Stimulated activated effector memory CD8-positive, alpha-beta T cell treated with anti-CD3 and anti-CD28 coated beads, Interleukin-12 subunit alpha, Interleukin-12 subunit beta, amount 100 ng/mL, for 72 hours (primary cell): Measurements from ENCODE around the gene PON3.
"Not testable (repeated sequence)": the region's sequence is repeated elsewhere in the genome, so short reads cannot be mapped to it uniquely, and the experiment has no call there.

Experiments used
- ATAC-seq: fragments of 150-1000 bp; cut with Tn5 transposase; 2 replicates; pipeline ENCODE4 v1.10.0; 2021
- DNase-seq, 2 donors: peaks; one replicate each; pipeline ENCODE4 v3.0.0; 2021 to 2022; ENCODE audit warnings: low spot score in 2 of 2
- H3K27ac Mint-ChIP-seq: one replicate; pipeline ENCODE4 v1.8.0; 2022; ENCODE audit warnings: mild to moderate bottlenecking, mixed read lengths
- H3K36me3 Mint-ChIP-seq: one replicate; pipeline ENCODE4 v1.8.0; 2022; ENCODE audit warnings: mild to moderate bottlenecking, mixed read lengths
- H3K4me1 Mint-ChIP-seq: one replicate; pipeline ENCODE4 v1.8.0; 2022; ENCODE audit warnings: mixed read lengths
- H3K4me3 Mint-ChIP-seq: one replicate; pipeline ENCODE4 v1.8.0; 2022; ENCODE audit warnings: mild to moderate bottlenecking, mixed read lengths
- H3K9me3 Mint-ChIP-seq: one replicate; pipeline ENCODE4 v1.8.0; 2022; ENCODE audit warnings: mixed read lengths

PON3 gene

DNA sequence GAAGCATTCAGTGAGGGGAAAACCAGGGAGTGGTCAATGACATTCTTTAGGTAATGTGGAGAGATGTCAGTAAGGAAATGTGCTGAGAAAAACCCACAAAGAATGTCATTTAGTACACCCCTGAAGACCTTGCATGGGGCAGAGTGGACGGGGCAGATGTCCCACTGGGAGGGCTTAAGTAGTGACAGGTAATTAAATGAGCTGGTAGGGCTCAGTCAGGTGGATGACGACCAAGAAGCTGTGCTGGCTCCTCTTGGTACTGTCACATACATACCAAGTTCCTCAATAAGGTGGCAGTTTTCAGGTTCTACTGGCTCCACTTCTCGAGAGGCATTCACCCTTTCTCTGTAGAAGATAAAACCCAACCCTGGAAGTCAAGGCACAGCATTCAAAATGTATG, 1.8 kb downstream of the PON3 start:
- DNase-seq (no peak), ATAC-seq (no peak)
- no peak overlapping the region for H3K27ac Mint-ChIP-seq
- H3K4me3 Mint-ChIP-seq, result no peak overlapping the region
- no peaks in the 10 kb centered on the region for H3K4me1 Mint-ChIP-seq
- no peaks in the 10 kb centered on the region for H3K36me3 Mint-ChIP-seq
- no peaks in the 10 kb centered on the region for H3K9me3 Mint-ChIP-seq

DNA sequence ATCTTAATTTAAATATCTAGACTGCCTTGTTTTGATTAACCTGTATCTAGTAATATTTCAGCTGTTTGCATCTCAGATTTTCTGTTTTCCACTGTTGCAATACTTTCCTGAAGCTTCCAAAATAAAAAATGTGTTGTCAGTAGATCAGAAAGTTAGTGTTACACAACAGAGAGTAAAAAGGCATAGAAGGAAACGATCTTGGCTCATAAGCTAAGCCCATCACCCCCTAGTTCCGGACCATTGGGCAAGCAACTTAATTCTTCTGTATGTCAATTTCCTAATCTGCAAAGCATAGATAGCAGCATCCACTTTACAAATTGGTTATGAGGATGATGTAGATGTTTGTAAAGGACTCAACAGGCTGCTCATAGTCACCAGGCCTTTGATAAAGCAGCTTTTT, 4.4 kb downstream of the PON3 start:
- Mint-ChIP-seq H3K4me1 (no peaks in the 10 kb centered on the region), H3K36me3 (no peaks in the 10 kb centered on the region), H3K9me3 (no peaks in the 10 kb centered on the region), H3K4me3 (no peak overlapping the region), H3K27ac (no peak overlapping the region)
- ATAC-seq, result no peak
- DNase-seq, result no peak

DNA sequence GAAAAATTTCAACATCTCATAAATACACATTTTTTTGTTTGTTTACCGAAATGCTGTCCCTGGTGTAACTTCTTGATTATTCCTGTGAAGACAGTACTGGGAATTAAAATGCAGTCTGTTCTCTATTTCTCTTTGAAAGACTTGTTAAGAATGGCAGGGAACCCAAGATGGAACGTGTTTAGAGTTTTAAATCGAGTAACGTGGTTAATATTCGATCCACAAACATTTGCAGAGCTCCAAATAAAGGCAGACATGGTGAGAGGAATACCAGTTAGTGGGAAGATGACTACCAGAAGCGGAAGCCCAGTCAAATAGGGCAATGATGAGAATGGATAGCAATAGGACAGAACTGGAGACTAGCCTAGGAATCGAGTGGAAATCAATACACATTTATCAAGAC, 6.7 kb downstream of the PON3 start:
- no peak overlapping the region for H3K27ac Mint-ChIP-seq
- H3K9me3 Mint-ChIP-seq, result no peaks in the 10 kb centered on the region
- no peaks in the 10 kb centered on the region for H3K4me1 Mint-ChIP-seq
- no peak overlapping the region for H3K4me3 Mint-ChIP-seq
- ATAC-seq (no peak), DNase-seq (no peak)
- no peaks in the 10 kb centered on the region for H3K36me3 Mint-ChIP-seq

DNA sequence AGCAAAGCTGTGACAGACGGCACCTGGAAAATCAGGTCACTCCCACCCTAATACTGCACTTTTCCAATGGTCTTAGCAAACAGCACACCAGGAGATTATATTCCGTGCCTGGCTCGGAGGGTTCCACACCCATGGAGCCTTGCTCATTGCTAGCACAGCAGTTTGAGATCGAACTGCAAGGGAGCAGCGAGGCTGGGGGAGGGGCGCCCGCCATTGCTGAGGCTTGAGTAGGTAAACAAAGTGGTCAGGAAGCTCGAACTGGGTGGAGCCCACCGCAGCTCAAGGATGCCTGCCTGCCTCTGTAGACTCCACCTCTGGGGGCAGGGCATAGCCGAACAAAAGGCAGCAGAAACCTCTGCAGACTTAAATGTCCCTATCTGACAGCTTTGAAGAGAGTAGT, 16.7 kb downstream of the PON3 start:
- not testable (repeated sequence) for H3K36me3 Mint-ChIP-seq, ATAC-seq, H3K4me3 Mint-ChIP-seq, DNase-seq, H3K27ac Mint-ChIP-seq, H3K9me3 Mint-ChIP-seq, H3K4me1 Mint-ChIP-seq

DNA sequence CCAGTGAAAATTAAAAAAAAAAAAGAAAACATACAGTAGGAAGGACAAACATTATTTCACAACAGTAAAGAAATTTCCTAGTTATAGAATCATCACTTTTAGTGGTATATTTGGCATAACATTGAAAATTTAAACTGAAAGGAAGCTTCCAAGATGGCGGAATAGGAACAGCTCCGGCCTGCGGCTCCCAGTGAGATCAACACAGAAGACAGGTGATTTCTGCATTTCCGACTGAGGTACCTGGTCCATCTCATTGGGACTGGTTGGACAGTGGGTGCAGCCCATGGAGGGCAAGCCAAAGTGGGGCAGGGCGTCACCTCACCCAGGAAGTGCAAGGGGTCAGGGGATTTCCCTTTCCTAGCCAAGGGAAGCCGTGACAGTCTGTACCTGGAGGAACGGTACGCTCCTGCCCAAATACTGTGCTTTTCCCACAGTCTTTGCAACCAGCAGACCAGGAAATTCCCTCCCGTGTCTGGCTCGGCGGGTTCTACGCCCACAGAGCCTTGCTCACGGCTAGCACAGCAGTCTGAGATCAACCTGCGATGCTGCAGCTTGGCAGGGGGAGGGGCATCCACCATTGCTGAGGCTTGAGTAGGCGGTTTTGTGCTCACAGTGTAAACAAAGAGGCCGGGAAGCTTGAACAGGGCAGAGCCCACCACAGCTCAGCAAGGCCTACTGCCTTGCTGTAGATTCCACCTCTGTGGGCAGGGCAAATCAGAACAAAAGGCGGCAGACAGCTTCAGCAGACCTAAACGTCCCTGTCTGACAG, 19.4 kb downstream of the PON3 start:
- no peak overlapping the region for H3K27ac Mint-ChIP-seq
- H3K4me3 Mint-ChIP-seq, result no peak overlapping the region

DNA sequence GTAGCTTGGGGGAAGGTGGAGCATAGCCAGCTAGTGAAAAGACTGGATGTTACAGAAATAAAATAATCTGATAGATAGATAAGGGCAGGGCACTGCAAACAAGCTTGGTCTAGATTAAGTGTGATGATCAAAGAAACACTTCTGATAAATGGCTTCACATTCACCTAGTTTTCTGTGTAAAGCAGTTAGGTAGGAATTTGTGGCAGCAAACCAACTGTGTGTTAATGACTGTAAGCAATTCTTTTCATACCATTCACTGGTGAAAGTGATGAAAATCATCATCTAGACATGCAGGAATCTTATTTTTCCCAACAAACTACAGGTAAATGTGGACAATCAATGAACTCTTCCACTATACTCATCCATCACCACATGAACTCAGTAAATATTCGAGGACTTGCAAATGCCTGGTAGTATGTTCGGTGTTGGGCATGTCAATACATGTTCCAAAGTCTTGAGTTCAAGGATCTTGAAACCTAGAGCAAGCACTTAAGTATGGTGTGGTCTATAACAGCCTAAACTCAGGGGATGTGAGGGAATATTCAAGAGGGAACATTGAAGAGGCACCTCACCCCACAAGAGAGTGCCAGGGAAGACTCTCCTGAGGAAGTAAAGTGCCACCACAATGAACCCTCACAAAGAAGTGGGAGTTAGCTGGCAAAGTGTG, 20.5 kb downstream of the PON3 start:
- no peak overlapping the region for H3K27ac Mint-ChIP-seq
- no peaks in the 10 kb centered on the region for H3K4me1 Mint-ChIP-seq
- H3K36me3 Mint-ChIP-seq, result no peaks in the 10 kb centered on the region
- H3K9me3 Mint-ChIP-seq, result peaks cover 3% of the 10 kb centered on the region
- DNase-seq (no peak), ATAC-seq (no peak)
- no peak overlapping the region for H3K4me3 Mint-ChIP-seq

More for the DNA sequence above, 19.4 kb downstream of the PON3 start:
- H3K4me1 Mint-ChIP-seq, result no peaks in the 10 kb centered on the region
- no peaks in the 10 kb centered on the region for H3K36me3 Mint-ChIP-seq
- ATAC-seq (no peak), DNase-seq (no peak)
- H3K9me3 Mint-ChIP-seq, result peaks cover 3% of the 10 kb centered on the region

DNA sequence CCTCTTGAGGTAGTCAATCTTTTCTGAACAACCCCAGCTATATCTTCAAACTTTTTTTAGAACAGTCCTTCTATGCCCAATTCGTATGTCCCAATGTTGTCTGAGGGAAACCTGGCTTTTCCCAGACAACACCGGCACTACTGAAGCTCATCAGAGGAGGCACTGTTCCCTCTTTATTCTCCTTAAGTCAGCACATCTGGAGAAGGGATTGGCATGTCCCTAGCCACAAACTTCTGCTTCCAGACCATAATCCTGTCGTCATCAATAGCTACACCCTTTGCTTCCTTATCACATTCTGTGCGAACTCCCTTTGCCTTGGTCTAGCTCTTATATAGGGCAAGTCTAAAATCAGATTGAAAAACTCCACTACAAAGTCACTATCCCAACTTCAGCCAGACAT, 22.9 kb downstream of the PON3 start:
- ATAC-seq (no peak), DNase-seq (no peak)
- H3K27ac Mint-ChIP-seq, result no peak overlapping the region
- no peak overlapping the region for H3K4me3 Mint-ChIP-seq
- H3K9me3 Mint-ChIP-seq, result no peaks in the 10 kb centered on the region
- no peaks in the 10 kb centered on the region for H3K4me1 Mint-ChIP-seq
- H3K36me3 Mint-ChIP-seq, result no peaks in the 10 kb centered on the region

DNA sequence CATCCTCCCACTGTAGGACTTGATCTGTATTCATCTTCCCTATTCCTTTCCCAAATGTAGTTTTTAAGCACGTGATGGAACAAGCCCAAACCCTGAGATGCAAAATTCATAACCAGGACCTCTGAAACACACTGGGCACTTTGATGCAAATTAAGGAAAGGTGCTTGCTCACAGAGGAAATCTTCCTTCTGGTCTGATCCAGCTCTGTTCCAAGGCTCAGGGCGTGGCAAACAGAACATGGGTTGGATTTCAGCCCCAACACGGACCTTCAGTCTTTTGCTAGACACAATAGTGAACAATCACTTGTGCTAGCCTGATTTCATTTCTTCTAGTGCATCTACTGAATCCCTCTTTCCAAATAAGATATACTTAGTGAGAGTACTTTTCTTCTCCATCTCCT, 27.9 kb downstream of the PON3 start:
- no peak overlapping the region for H3K4me3 Mint-ChIP-seq
- no peaks in the 10 kb centered on the region for H3K36me3 Mint-ChIP-seq
- H3K9me3 Mint-ChIP-seq, result no peaks in the 10 kb centered on the region
- no peak overlapping the region for H3K27ac Mint-ChIP-seq
- DNase-seq, result no peak
- no peak for ATAC-seq
- H3K4me1 Mint-ChIP-seq, result no peaks in the 10 kb centered on the region

DNA sequence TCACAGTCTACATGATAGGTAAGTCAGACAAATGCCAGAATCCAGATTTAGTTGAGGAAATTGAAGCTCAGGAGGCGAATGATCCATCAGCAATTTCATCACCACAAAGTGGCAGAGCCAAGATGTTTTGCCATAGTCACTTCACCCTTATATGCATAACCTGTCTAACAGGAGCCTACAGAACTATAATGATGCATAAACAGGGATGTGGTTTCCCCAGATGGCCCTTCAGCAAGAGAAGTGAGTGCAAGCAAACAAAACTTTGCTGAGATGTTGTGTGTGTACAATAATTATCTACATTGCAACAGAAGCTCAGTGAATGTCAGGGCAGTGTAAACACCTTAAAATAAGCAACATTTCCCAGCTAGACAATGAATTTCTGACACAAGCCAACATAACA, 28.6 kb downstream of the PON3 start:
- Mint-ChIP-seq H3K36me3 (no peaks in the 10 kb centered on the region), H3K4me3 (no peak overlapping the region), H3K4me1 (no peaks in the 10 kb centered on the region), H3K27ac (no peak overlapping the region), H3K9me3 (no peaks in the 10 kb centered on the region)
- no peak for ATAC-seq
- no peak for DNase-seq

DNA sequence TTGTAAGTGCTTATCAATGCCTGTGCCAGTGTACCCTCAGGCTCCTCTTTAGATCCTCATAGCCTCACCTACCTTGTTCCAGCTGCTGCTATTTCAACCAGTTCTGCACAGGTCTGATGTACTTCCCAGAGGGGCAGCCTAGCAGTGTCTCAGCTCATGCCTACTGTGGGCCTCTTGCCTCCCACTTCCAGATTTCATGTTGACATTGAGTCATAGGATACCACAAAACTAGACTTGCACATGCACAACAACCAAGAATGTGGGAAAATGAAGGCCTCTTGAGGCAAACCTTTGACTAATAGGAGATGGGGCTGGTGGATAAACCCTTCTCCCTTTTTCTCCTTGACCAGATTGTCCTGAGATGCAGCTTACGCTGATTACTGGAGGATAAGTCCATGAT, 31.0 kb downstream of the PON3 start:
- H3K27ac Mint-ChIP-seq, result no peak overlapping the region
- H3K9me3 Mint-ChIP-seq, result no peaks in the 10 kb centered on the region
- ATAC-seq (no peak), DNase-seq (no peak)
- H3K4me1 Mint-ChIP-seq, result no peaks in the 10 kb centered on the region
- no peaks in the 10 kb centered on the region for H3K36me3 Mint-ChIP-seq
- no peak overlapping the region for H3K4me3 Mint-ChIP-seq

DNA sequence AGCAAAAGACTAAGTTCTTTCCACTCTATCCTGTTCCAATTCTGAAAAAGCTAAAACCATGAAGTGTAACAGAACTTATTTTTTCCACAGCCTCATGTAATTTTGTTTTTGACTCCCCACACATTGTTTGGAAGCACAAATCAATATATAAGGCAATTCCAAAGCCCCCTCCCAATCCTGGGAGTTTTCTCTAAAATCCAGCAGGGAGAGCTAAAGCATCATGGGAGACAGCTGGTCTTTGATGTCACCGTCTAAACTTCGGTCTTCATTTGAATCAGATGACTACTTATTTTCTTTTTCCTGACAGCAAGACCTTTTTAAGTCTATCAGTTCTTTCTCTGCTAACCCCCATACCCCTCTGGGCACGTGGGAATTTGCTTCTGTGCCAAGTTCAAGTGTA, 38.6 kb downstream of the PON3 start:
- no peak overlapping the region for H3K27ac Mint-ChIP-seq
- no peak overlapping the region for H3K4me3 Mint-ChIP-seq
- no peaks in the 10 kb centered on the region for H3K9me3 Mint-ChIP-seq
- no peaks in the 10 kb centered on the region for H3K36me3 Mint-ChIP-seq
- H3K4me1 Mint-ChIP-seq, result no peaks in the 10 kb centered on the region
- DNase-seq (no peak), ATAC-seq (no peak)

DNA sequence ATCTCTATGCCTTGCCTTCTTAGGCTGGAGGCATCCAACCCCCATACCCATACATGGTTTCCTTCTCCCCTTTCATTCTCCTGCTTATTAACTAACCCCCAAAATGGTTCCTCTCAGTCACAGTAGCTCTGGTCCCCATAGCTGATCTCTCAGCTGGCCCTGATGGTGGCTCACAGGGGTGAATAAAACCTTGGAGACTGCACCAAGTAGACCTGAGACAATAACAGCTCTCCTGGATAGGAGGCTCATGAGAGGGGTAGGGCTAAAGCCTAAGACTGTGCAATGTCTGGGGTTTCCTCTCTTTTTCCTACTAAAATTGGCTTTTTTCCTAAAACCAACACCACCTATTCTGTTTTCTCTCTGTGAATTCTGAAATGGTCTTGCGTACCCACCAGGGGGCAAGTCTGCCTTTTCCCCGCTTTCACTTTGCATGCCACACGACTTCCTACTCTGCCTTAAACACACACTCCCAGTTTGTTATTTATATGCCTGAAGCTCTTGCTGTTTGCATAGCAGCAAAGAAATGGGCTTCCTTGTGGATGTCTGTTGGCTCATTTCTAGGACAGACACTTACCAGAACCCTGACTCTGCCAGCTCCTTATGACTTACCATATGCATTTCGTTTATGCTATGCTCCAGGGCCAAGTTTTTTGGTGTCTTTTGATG, 53.4 kb downstream of the PON3 start:
- Mint-ChIP-seq H3K36me3 (no peaks in the 10 kb centered on the region), H3K9me3 (no peaks in the 10 kb centered on the region), H3K4me1 (no peaks in the 10 kb centered on the region), H3K27ac (no peak overlapping the region), H3K4me3 (no peak overlapping the region)
- DNase-seq (no peak), ATAC-seq (no peak)

DNA sequence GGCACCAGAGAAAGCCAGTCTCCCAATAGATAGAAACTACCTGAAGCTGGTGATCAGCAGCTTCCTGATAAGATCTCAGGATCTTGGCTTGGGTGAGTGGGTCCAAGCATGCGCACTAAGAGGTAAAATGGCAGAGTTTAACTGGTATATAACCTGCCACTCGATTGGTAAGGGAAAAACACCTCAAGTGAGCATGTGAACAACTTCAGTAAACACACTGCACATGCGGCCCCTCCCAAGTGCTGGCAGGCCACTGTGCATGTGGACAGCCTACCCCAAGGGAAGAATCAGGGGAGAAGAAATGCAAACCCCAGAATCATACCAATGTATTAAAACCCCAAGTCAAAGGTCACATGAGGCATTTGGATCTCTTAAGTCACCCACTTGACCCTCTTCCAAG, 54.1 kb downstream of the PON3 start:
- no peaks in the 10 kb centered on the region for H3K36me3 Mint-ChIP-seq
- ATAC-seq (no peak), DNase-seq (no peak)
- H3K4me3 Mint-ChIP-seq, result no peak overlapping the region
- H3K4me1 Mint-ChIP-seq, result no peaks in the 10 kb centered on the region
- H3K9me3 Mint-ChIP-seq, result no peaks in the 10 kb centered on the region
- H3K27ac Mint-ChIP-seq, result no peak overlapping the region

DNA sequence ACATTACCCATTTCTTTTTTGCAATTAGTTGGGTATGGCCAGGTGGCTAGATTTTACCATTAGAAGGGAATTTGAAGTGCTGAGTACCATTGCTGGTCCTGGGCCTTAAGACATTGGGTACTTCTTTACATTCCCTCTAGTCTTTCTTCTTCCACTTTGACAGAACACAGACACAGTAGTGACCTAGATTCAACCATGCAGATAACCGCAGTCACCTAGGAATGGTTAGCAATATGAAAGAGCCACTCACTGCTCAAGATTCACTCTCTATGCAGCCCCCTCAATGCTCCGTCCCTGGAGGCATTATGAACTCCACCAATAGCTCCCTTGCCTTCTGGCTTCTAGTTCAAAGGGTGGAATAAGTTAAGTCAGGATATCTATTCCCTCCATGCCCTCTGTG, 55.7 kb downstream of the PON3 start:
- no peak overlapping the region for H3K27ac Mint-ChIP-seq
- no peaks in the 10 kb centered on the region for H3K36me3 Mint-ChIP-seq
- DNase-seq (no peak), ATAC-seq (no peak)
- no peaks in the 10 kb centered on the region for H3K4me1 Mint-ChIP-seq
- no peak overlapping the region for H3K4me3 Mint-ChIP-seq
- H3K9me3 Mint-ChIP-seq, result no peaks in the 10 kb centered on the region

DNA sequence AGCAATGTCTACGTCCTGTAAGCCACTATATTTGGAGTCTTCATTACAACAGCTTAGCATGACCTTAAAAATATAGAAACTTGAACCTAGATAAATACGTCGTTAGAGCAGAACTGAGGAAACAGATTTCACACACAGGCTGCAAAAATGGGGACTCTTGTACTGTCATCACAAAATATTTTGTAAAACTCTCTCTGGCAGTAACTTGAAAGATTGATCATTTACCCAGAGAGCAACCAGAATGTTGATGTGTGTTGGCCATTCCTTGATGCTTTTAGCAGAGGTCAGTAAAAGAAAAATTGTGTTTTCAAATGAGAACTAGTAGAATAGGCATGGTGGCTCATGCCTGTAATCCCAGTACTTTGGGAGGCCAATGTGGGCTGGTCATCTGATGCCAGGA, 57.3 kb downstream of the PON3 start:
- Mint-ChIP-seq H3K4me3 (no peak overlapping the region), H3K4me1 (no peaks in the 10 kb centered on the region), H3K9me3 (no peaks in the 10 kb centered on the region), H3K27ac (no peak overlapping the region), H3K36me3 (no peaks in the 10 kb centered on the region)
- ATAC-seq (no peak), DNase-seq (no peak)

DNA sequence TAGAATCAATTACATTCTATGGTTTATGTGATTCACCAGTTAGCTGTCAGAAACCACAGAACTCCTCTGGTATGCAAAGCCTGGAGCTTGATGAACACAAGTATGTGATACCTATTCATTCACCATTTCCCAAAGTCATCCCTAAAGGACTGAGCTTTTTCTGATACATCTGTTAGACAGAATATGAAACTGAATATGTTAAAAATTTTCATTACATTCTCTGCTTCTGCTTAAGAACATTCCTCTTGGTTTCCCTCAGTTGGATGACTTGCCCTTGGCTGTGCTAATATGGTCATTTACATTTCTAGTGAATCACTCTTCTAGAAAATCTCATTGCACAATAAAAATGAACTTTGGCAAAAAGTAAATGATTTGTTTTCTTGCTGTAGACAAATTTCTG, 61.1 kb downstream of the PON3 start:
- Mint-ChIP-seq H3K27ac (no peak overlapping the region), H3K4me3 (no peak overlapping the region), H3K4me1 (peaks cover 10% of the 10 kb centered on the region), H3K9me3 (no peaks in the 10 kb centered on the region), H3K36me3 (no peaks in the 10 kb centered on the region)
- DNase-seq (no peak), ATAC-seq (no peak)
